GM06990 (cell line): ENCODE results near the gene UTRN.

Experiments
- DNase-seq: peaks from one replicate; pipeline ENCODE4 v3.0.0-alpha.2; 2011; ENCODE audit not compliant: insufficient read length; ENCODE audit errors: extremely low read depth
- H3K27me3 ChIP-seq: replicated peaks from 2 replicates; pipeline ENCODE4 v1.6.0; 2011; ENCODE audit warnings: low read length; ENCODE audit not compliant: control insufficient read depth, insufficient read depth
- H3K36me3 ChIP-seq: 2 replicates; pipeline ENCODE4 v1.5.1; 2011; ENCODE audit warnings: low read length; ENCODE audit not compliant: control insufficient read depth, insufficient read depth
- H3K4me3 ChIP-seq: replicated peaks from 2 replicates; pipeline ENCODE4 v1.5.1; 2011; ENCODE audit warnings: low read depth, mild to moderate bottlenecking, control low read depth, low read length
- CTCF ChIP-seq: IDR thresholded peaks from 2 replicates; pipeline ENCODE4 v1.5.1; 2011; ENCODE audit warnings: low read length, control low read depth, mild to moderate bottlenecking, inconsistent platforms; ENCODE audit not compliant: insufficient read depth, poor library complexity, severe bottlenecking

UTRN gene

GRCh38 chr6:144305985-144306384 is 20.9 kb downstream of the UTRN start:
- no peak for TF ChIP-seq CTCF
- no peak overlapping the region for H3K4me3 ChIP-seq
- no peaks in the 10 kb centered on the region for H3K27me3 ChIP-seq
- no peak for DNase-seq
- H3K36me3 ChIP-seq, result no peaks in the 10 kb centered on the region

- Histone ChIP-seq H3K4me3 (no peak overlapping the region), H3K36me3 (no peaks in the 10 kb centered on the region), H3K27me3 (no peaks in the 10 kb centered on the region)
- no peak for TF ChIP-seq CTCF
- DNase-seq, result no peak
Observed at GRCh38 chr6:144307880-144308279, 22.7 kb downstream of the UTRN start.

GRCh38 chr6:144310765-144311164 is 25.6 kb downstream of the UTRN start:
- no peak overlapping the region for H3K4me3 ChIP-seq
- peaks cover 2% of the 10 kb centered on the region; the same call in 1 of the 2 replicates for H3K27me3 ChIP-seq
- H3K36me3 ChIP-seq, result no peaks in the 10 kb centered on the region
- no peak for DNase-seq
- TF ChIP-seq CTCF, result no peak

GRCh38 chr6:144311361-144311760 is 26.2 kb downstream of the UTRN start:
- no peaks in the 10 kb centered on the region for H3K36me3 ChIP-seq
- TF ChIP-seq CTCF, result no peak
- no peak for DNase-seq
- H3K4me3 ChIP-seq, result no peak overlapping the region
- peaks cover 2% of the 10 kb centered on the region; the same call in 1 of the 2 replicates for H3K27me3 ChIP-seq

- Histone ChIP-seq H3K4me3 (no peak overlapping the region), H3K36me3 (no peaks in the 10 kb centered on the region), H3K27me3 (peaks cover 2% of the 10 kb centered on the region; the same call in 1 of the 2 replicates)
- DNase-seq, result no peak
- no peak for TF ChIP-seq CTCF
Observed at GRCh38 chr6:144314003-144314485, 28.9 kb downstream of the UTRN start.

GRCh38 chr6:144314562-144314961 is 29.4 kb downstream of the UTRN start:
- H3K4me3 ChIP-seq, result no peak overlapping the region
- no peak for DNase-seq
- no peak for TF ChIP-seq CTCF
- no peaks in the 10 kb centered on the region for H3K36me3 ChIP-seq
- peaks cover 2% of the 10 kb centered on the region; the same call in 1 of the 2 replicates for H3K27me3 ChIP-seq
